IMR-90 (cell line): ENCODE measurements around the gene NAGS.
"Not testable (repeated sequence)": the region's sequence is repeated elsewhere in the genome, so short reads cannot be mapped to it uniquely, and the experiment has no call there.

Experiments
- CTCF ChIP-seq: conservative IDR thresholded peaks from 2 replicates; pipeline ENCODE4 v1.5.1; 2012; ENCODE audit warnings: mild to moderate bottlenecking, low read depth, low read length, improper control_type of control experiment
- FOS ChIP-seq: fragments of 150-350 bp; IDR thresholded peaks from 2 replicates; pipeline ENCODE4 v1.6.1; 2016; ENCODE audit warnings: low read depth, low read length
- MAFK ChIP-seq: IDR thresholded peaks from 2 replicates; pipeline ENCODE4 v1.6.1; 2012; ENCODE audit warnings: low read depth, low read length, improper control_type of control experiment
- NFE2L2 ChIP-seq: fragments of 150-350 bp; IDR thresholded peaks from 2 replicates; pipeline ENCODE4 v1.6.1; 2016; ENCODE audit warnings: low read depth, mild to moderate bottlenecking, low read length
- POLR2A ChIP-seq: IDR thresholded peaks from 2 replicates; pipeline ENCODE4 v1.6.1; 2012; ENCODE audit warnings: mild to moderate bottlenecking, low read depth, low read length
- RAD21 ChIP-seq: IDR thresholded peaks from 2 replicates; pipeline ENCODE4 v1.6.1; 2012; ENCODE audit warnings: low read length, improper control_type of control experiment
- SMC3 ChIP-seq: fragments of 150-350 bp; IDR thresholded peaks from 2 replicates; pipeline ENCODE4 v1.6.1; 2016; ENCODE audit warnings: low read depth, mild to moderate bottlenecking, antibody characterized with exemption, low read length, moderate library complexity
- USF2 ChIP-seq: fragments of 150-350 bp; IDR thresholded peaks from 2 replicates; pipeline ENCODE4 v1.6.1; 2017; ENCODE audit warnings: mild to moderate bottlenecking, antibody characterized with exemption, low read length, low read depth

- TF ChIP-seq CTCF, POLR2A, SMC3, FOS, RAD21, USF2, NFE2L2, MAFK: not testable (repeated sequence)
Observed at GRCh38 chr17:43972444-43973212, 31.8 kb upstream of the NAGS start.
